ENCODE measurements around the gene SLC39A11. TPM values are rescaled to one million over a fixed set of nuclear protein-coding genes. Genes with fewer than 3 reads are reported as not detected.

SLC39A11 gene
- total and polyA plus RNA-seq, 2 of the 13 experiments (the other 11 are each of a cell fraction or from before 2014, with no cell fraction given): 17.2 to 31.5 TPM

DNA sequence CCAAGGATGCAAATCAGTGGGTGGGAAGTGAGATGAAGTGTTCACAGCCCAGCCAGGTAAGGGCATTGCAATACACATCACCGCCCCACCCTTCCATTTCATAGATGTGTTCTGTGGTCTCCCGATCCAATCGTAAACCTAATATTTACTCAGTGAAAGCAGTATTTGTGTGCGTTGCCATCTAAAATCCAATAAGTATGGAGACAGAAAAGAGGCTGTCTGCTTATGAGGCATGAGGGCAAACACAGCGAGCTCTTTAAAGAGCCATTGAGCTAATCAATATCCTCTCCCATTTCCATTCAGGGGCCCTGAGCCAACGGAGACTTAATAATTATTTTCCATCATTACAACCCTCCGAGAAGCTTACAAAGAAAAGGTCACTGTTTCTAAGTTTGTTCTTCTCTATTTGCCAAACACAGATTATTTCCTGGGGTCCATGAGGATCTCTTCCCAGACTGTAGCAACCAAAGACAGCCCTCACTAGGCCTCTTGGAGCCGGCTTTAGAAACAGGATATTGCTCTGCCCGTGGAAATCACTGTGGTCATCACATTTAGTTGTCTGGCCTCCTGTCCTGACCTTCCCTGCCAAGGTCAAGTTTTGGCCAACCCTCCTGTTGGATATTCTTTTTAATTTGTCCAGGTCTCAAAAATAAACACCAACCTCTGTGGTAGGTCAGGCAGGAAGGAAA is 120.1 kb downstream of the SLC39A11 start (continued):
- TF ChIP-seq GATA4 (IDR thresholded peaks at IDR 0.05; ENCODE audit: borderline replicate concordance, low read depth) (no peak), ESRRA (CRISPR knock-in tag; IDR thresholded peaks at IDR 0.05; ENCODE audit: low read depth) (peak; percentile 44; the same call in 1 of the 2 replicates), ISX (CRISPR knock-in tag; conservative IDR thresholded peaks at IDR 0.05) (no peak), SIX4 (CRISPR knock-in tag; IDR thresholded peaks at IDR 0.05) (no peak), ZNF761 (CRISPR knock-in tag; conservative IDR thresholded peaks at IDR 0.05) (no peak), ETV5 (CRISPR knock-in tag; IDR thresholded peaks at IDR 0.05; ENCODE audit: borderline replicate concordance) (peak; percentile 83; the same call in 1 of the 2 replicates), SNRNP70 (IDR thresholded peaks at IDR 0.05; ENCODE audit: low read depth, low read length) (no peak), FIP1L1 (IDR thresholded peaks at IDR 0.05; ENCODE audit: borderline replicate concordance, insufficient read depth, low read depth, low read length) (no peak), ZNF441 (CRISPR knock-in tag; IDR thresholded peaks at IDR 0.05; ENCODE audit: borderline replicate concordance) (no peak), EEA1 (CRISPR knock-in tag; IDR thresholded peaks at IDR 0.05; ENCODE audit: borderline replicate concordance) (no peak), ZNF572 (CRISPR knock-in tag; IDR thresholded peaks at IDR 0.05) (no peak), ZSCAN29 (CRISPR knock-in tag; conservative IDR thresholded peaks at IDR 0.05) (no peak)
- TF ChIP-seq, protein P1, sequence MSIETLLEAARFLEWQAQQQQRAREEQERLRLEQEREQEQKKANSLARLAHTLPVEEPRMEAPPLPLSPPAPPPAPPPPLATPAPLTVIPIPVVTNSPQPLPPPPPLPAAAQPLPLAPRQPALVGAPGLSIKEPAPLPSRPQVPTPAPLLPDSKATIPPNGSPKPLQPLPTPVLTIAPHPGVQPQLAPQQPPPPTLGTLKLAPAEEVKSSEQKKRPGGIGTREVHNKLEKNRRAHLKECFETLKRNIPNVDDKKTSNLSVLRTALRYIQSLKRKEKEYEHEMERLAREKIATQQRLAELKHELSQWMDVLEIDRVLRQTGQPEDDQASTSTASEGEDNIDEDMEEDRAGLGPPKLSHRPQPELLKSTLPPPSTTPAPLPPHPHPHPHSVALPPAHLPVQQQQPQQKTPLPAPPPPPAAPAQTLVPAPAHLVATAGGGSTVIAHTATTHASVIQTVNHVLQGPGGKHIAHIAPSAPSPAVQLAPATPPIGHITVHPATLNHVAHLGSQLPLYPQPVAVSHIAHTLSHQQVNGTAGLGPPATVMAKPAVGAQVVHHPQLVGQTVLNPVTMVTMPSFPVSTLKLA (IDR thresholded peaks at IDR 0.05): no peak
- TF ChIP-seq, protein P2, sequence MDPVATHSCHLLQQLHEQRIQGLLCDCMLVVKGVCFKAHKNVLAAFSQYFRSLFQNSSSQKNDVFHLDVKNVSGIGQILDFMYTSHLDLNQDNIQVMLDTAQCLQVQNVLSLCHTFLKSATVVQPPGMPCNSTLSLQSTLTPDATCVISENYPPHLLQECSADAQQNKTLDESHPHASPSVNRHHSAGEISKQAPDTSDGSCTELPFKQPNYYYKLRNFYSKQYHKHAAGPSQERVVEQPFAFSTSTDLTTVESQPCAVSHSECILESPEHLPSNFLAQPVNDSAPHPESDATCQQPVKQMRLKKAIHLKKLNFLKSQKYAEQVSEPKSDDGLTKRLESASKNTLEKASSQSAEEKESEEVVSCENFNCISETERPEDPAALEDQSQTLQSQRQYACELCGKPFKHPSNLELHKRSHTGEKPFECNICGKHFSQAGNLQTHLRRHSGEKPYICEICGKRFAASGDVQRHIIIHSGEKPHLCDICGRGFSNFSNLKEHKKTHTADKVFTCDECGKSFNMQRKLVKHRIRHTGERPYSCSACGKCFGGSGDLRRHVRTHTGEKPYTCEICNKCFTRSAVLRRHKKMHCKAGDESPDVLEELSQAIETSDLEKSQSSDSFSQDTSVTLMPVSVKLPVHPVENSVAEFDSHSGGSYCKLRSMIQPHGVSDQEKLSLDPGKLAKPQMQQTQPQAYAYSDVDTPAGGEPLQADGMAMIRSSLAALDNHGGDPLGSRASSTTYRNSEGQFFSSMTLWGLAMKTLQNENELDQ (CRISPR knock-in tag; IDR thresholded peaks at IDR 0.05; ENCODE audit: borderline replicate concordance): no peak
- TF ChIP-seq, protein P3, sequence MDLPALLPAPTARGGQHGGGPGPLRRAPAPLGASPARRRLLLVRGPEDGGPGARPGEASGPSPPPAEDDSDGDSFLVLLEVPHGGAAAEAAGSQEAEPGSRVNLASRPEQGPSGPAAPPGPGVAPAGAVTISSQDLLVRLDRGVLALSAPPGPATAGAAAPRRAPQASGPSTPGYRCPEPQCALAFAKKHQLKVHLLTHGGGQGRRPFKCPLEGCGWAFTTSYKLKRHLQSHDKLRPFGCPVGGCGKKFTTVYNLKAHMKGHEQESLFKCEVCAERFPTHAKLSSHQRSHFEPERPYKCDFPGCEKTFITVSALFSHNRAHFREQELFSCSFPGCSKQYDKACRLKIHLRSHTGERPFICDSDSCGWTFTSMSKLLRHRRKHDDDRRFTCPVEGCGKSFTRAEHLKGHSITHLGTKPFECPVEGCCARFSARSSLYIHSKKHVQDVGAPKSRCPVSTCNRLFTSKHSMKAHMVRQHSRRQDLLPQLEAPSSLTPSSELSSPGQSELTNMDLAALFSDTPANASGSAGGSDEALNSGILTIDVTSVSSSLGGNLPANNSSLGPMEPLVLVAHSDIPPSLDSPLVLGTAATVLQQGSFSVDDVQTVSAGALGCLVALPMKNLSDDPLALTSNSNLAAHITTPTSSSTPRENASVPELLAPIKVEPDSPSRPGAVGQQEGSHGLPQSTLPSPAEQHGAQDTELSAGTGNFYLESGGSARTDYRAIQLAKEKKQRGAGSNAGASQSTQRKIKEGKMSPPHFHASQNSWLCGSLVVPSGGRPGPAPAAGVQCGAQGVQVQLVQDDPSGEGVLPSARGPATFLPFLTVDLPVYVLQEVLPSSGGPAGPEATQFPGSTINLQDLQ (CRISPR knock-in tag; IDR thresholded peaks at IDR 0.05): no peak
- TF ChIP-seq, protein P4, sequence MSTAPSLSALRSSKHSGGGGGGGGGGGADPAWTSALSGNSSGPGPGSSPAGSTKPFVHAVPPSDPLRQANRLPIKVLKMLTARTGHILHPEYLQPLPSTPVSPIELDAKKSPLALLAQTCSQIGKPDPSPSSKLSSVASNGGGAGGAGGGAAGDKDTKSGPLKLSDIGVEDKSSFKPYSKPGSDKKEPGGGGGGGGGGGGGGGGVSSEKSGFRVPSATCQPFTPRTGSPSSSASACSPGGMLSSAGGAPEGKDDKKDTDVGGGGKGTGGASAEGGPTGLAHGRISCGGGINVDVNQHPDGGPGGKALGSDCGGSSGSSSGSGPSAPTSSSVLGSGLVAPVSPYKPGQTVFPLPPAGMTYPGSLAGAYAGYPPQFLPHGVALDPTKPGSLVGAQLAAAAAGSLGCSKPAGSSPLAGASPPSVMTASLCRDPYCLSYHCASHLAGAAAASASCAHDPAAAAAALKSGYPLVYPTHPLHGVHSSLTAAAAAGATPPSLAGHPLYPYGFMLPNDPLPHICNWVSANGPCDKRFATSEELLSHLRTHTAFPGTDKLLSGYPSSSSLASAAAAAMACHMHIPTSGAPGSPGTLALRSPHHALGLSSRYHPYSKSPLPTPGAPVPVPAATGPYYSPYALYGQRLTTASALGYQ (CRISPR knock-in tag; IDR thresholded peaks at IDR 0.05): peak; percentile 99
- TF ChIP-seq, protein P5, sequence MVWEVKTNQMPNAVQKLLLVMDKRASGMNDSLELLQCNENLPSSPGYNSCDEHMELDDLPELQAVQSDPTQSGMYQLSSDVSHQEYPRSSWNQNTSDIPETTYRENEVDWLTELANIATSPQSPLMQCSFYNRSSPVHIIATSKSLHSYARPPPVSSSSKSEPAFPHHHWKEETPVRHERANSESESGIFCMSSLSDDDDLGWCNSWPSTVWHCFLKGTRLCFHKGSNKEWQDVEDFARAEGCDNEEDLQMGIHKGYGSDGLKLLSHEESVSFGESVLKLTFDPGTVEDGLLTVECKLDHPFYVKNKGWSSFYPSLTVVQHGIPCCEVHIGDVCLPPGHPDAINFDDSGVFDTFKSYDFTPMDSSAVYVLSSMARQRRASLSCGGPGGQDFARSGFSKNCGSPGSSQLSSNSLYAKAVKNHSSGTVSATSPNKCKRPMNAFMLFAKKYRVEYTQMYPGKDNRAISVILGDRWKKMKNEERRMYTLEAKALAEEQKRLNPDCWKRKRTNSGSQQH (CRISPR knock-in tag; IDR thresholded peaks at IDR 0.05; ENCODE audit: low read depth): no peak

Data from HepG2 (cell line).